Activated CD8-positive, alpha-beta memory T cell treated with anti-CD3 and anti-CD28 coated beads, Interleukin-2, amount 50 U/mL, for 4 hours (primary cell): ENCODE results near the gene PGM1.

ENCODE experiments used
- DNase-seq: peaks from one replicate; pipeline ENCODE4 v3.0.0-alpha.2; 2020

PGM1 gene

GRCh38 chr1:63601463-63601862 is 8.3 kb downstream of the PGM1 start:
- DNase-seq, result no peak

DNA sequence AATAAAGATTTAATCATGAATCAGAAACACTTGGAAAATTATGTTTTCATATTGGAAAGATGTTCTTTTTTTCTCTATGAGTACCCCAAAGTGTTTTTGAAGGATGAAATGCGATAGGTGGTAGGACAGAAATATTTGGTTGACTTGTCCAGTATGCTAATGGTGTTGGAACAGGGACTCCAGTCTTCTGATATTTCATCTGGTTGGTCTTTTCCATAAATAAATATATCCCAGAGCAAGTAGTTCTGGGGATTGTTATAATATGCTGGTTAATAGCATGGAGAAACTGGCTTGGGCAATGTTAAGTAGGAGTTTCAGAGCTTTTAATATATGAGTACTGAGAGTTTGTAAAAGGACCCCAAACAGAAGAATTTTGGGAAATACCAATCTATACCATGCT is 8.7 kb downstream of the PGM1 start:
- no peak for DNase-seq

- no peak for DNase-seq
Measured at GRCh38 chr1:63602629-63603028, 9.4 kb downstream of the PGM1 start.

DNA sequence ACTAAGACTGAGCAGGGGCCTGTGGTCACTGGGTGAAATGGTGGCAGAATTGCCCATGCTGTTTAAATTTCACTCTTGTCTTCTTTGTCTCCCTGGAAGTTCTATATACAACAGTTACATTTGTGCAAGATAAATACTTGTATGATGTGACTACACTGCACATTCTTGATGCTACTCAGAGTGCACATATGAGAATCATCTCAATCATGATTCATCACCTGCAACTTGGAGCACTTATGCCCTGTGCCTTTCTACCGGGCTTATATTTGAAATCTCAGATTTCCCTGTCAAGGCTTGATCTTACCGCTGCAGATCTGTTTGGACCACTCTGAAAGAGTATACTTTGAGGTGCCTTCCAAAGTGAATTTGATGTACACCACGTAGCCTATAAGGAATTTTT is 10.6 kb downstream of the PGM1 start:
- no peak for DNase-seq

- DNase-seq, result no peak
Measured at GRCh38 chr1:63607322-63607721, 14.1 kb downstream of the PGM1 start.

- no peak for DNase-seq
Measured at GRCh38 chr1:63611231-63611630, 18.0 kb downstream of the PGM1 start.

- no peak for DNase-seq
Measured at GRCh38 chr1:63612564-63612963, 19.4 kb downstream of the PGM1 start.

DNA sequence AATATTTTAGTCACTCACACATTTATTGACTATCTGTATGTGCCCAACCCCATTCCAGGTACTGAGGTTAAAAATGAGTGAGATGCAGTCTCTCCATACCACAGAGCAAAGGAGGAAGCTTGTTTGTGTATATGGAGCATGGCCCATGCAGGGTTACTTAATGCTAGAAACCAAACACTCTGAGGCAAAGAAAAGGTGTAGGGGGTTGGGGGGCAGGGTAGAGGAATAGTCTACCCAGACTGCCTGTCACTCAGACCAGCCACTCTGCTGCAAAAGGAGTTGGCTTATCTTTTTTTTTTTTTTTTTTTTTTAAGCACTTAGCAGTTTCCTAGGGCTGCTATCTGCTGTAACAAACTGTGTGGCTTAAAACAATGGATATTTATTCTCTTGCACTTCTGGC is 19.8 kb downstream of the PGM1 start:
- no peak for DNase-seq

GRCh38 chr1:63615768-63616420 is 22.7 kb downstream of the PGM1 start:
- DNase-seq, result peak; percentile 48

DNA sequence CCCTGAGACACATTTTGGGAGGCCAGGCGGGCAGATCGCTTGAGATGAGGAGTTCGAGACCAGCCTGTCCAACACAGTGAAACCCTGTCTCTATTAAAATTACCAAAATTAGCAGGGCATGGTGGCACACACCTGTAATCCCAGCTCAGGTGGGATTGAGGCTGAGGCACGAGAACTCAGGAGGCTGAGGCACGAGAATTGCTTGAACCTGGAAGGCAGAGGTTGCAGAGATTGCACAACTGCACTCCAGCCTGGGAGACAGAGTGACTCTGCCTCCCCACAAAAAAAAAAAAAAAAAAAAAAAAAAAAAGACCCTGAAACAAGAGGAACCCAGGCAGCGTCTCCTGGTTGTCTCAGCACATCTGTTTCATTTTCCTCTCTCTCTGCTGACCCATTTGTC is 24.2 kb downstream of the PGM1 start:
- no peak for DNase-seq

- no peak for DNase-seq
Measured at GRCh38 chr1:63618011-63618410, 24.8 kb downstream of the PGM1 start.

- DNase-seq, result no peak
Measured at GRCh38 chr1:63619558-63619957, 26.3 kb downstream of the PGM1 start.

DNA sequence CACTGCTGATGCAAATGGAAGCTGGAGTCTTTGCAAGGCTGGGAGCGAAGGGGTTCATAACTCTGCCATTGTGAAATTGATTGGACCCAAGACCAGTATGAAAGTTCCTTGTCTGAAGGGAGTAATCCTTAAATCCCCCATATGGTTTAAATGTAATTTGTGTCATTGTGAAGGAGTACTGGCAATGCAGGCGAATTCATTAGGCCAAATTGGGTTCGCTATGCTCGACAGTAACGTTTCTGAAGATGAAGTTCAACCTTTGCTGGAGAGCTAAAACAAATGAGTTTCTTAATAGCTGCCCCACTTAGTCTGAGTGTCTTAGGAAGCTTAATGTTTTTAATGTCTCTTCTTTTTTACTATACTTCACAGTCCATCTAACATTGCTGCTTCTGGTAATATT is 27.5 kb downstream of the PGM1 start:
- no peak for DNase-seq

DNA sequence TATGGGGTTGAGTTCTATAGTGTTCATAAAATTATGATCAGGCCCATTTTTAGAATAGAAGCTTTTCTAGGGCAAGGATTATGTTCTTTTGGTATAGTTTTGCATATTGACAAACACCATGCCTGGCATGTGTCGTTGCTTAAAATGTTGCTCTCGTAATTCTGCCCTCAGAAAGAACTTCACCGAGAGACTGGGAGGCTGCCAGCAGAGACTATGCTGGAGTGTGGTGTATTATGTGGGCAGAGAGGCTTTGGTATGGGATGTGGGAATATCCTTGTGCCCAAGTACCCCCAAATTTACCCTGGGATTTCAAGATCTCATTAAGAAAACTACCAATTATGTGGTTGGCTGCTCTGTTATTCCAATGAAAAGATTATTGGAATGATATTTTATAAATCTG is 27.9 kb downstream of the PGM1 start:
- DNase-seq, result no peak

- DNase-seq, result no peak
Measured at GRCh38 chr1:63621698-63622097, 28.5 kb downstream of the PGM1 start.

- DNase-seq, result no peak
Measured at GRCh38 chr1:63622849-63623566, 29.8 kb downstream of the PGM1 start.

GRCh38 chr1:63623952-63624351 is 30.7 kb downstream of the PGM1 start:
- no peak for DNase-seq

DNA sequence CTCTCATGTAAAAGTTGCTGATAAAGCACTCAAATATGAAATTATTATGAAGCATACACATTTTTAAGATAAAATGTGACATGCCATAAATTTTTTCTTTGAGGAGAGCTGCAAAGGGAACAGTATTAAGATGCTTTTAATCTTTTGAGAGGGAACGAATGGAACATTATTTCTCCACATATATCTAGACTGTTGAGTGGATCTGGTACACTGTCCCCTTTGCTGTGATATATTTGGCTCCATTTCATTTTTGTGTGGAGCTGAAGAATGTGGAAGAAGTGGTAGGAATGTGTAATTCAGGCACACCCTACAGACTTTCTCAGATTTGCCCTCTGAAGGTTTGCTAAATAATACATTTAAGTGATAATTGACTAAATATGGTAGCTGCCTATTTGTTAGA is 31.7 kb downstream of the PGM1 start:
- DNase-seq, result no peak

- no peak for DNase-seq
Measured at GRCh38 chr1:63626222-63626621, 33.0 kb downstream of the PGM1 start.

GRCh38 chr1:63628607-63629006 is 35.4 kb downstream of the PGM1 start:
- DNase-seq, result no peak

DNA sequence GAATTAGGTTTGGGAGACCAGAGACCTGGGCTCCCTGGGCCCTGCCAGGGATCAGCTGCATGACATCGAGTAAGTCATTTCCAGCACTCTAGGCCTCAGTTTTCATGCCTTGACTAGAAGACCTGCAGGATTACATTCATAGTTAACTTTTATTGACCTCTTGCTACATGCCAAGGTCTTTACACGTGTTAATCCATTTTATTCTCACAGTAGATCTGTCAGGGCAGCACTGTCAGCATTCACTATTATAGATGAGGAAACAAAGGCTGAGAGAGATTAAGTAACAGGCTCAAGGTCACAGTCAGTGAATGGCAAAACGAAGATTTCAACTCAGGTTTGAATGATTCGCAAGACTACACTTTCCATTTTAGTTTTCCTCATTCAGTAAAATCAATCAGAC is 37.0 kb downstream of the PGM1 start:
- no peak for DNase-seq

DNA sequence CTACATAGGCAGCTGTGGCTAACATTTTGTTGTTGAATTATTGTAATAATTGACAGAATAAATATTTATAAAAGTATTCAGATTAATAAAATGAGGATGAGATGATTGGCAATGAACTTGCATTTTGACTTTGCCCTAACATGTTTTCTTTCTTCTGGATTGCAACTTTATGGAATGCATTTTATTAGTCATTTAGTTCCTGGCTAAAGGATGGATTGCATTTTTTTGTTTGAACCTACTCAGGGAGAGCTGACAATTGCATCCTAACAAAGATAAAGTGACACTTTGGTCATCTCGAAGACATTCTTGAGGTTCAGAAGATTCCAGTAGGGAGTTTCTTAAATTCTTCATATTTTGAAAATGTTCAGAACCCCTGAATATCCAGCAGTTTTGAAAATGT is 37.5 kb downstream of the PGM1 start:
- DNase-seq, result no peak

DNA sequence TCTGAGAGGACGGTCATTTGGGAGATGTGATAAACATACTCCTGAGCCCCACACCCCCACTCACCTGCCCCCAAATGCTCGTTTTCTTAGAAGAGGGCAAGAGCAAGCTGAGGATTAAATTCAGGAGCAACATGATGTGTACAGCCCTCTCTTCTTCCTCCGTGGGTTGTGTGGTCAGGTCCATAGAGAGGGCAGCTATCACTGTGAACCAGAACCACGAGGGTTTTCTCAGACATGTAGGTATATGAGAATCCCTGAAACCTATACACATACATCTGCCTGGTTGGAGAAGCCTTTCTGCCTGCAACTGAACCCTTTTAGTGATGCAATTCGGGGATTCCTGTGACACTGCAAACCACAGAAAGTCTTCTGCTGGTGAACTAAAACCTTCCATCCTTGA is 38.9 kb downstream of the PGM1 start:
- DNase-seq, result no peak

- no peak for DNase-seq
Measured at GRCh38 chr1:63633281-63633680, 40.1 kb downstream of the PGM1 start.

DNA sequence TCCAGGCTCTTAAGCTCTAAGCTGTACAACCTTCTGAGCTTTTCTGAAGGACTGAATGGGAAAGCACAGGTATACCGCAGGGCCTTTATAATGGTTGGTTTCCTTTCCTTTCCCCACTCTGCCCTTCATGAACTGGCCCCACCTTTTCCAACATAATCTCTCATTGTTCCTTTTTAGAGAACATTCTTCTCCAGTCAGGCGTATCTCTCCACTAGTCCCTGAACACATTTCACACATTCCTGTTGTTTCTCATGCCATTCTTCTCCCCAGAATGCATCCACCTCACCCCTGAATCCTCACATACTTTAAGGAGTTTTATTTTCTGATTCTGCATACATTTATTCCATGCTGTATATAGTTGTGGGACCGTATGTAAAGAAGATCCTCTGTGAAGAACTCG is 41.3 kb downstream of the PGM1 start:
- DNase-seq, result no peak
